RWPE2 (cell line): Measurements from ENCODE around the gene SLAIN2.
A peak's percentile ranks its signal among the peaks of the same experiment; 100 is the strongest.

Source experiments
- ATAC-seq: fragments of 200-7000 bp; cut with Tn5 transposase; 3 replicates; pipeline ENCODE4 v1.9.1; 2021; ENCODE audit warnings: low read depth
- DNase-seq: peaks from one replicate; pipeline ENCODE4 v3.0.0-alpha.2; 2020; ENCODE audit warnings: low spot score
- H3K27ac ChIP-seq: fragments of 450-650 bp; 2 replicates; pipeline ENCODE4 v1.5.1; 2017; ENCODE audit warnings: mild to moderate bottlenecking; ENCODE audit not compliant: poor library complexity, severe bottlenecking
- H3K27me3 ChIP-seq: fragments of 250-450 bp; sonication (Bioruptor Pico); 2 replicates; pipeline ENCODE4 v1.5.1; 2021; ENCODE audit warnings: mild to moderate bottlenecking, moderate library complexity; ENCODE audit not compliant: insufficient read depth, poor library complexity, severe bottlenecking
- H3K36me3 ChIP-seq: fragments of 250-450 bp; sonication (Bioruptor Pico); 2 replicates; pipeline ENCODE4 v1.5.1; 2020; ENCODE audit warnings: low read depth, mild to moderate bottlenecking, moderate library complexity
- H3K4me1 ChIP-seq: fragments of 250-450 bp; sonication (Bioruptor Pico); 2 replicates; pipeline ENCODE4 v1.5.1; 2021; ENCODE audit warnings: mild to moderate bottlenecking, moderate library complexity; ENCODE audit not compliant: insufficient read depth, poor library complexity, severe bottlenecking
- H3K4me3 ChIP-seq: fragments of 250-450 bp; sonication (Bioruptor Pico); 2 replicates; pipeline ENCODE4 v1.5.1; 2021; ENCODE audit warnings: mild to moderate bottlenecking, moderate library complexity; ENCODE audit not compliant: severe bottlenecking
- H3K9me3 ChIP-seq: fragments of 250-450 bp; sonication (Bioruptor Pico); 2 replicates; pipeline ENCODE4 v1.5.1; 2021; ENCODE audit warnings: mild to moderate bottlenecking, moderate library complexity; ENCODE audit not compliant: severe bottlenecking
- CTCF ChIP-seq: fragments of 450-650 bp; IDR thresholded peaks from one replicate; pipeline ENCODE4 v1.5.1; 2017; ENCODE audit warnings: mild to moderate bottlenecking, moderate library complexity; ENCODE audit not compliant: poor library complexity, severe bottlenecking

SLAIN2 gene

DNA sequence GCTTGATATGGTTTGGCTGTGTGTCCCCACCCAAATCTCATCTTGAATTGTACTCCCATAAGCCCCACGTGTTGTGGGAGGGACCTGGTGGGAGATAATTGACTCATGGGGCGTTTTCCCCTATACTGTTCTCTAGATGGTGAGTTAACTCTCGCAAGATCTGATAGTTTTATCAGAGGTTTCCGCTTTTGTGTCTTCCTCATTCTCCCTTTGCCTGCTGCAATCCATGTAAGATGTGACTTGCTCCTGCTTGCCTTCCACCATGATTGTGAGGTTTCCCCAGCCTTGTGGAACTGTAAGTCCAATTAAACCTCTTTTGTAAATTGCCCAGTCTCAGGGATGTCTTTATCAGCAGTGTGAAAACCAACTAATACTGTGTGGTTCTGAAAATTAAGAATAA lies 11.5 kb downstream of the SLAIN2 start:
- H3K4me3 ChIP-seq: no peak overlapping the region
- H3K27ac ChIP-seq: no peak overlapping the region
- DNase-seq: no peak
- H3K36me3 ChIP-seq: peaks cover 4% of the 10 kb centered on the region; the same call in 1 of the 2 replicates
- no peaks in the 10 kb centered on the region for H3K9me3 ChIP-seq
- no peaks in the 10 kb centered on the region for H3K27me3 ChIP-seq
- H3K4me1 ChIP-seq: no peaks in the 10 kb centered on the region
- ATAC-seq: no peak
- no peak for TF ChIP-seq CTCF

GRCh38 chr4:48356355-48356754 lies 15.0 kb downstream of the SLAIN2 start:
- H3K27ac ChIP-seq: no peak overlapping the region
- DNase-seq (no peak), ATAC-seq (no peak)
- H3K4me1 ChIP-seq: peaks cover 16% of the 10 kb centered on the region
- TF ChIP-seq CTCF: no peak
- no peaks in the 10 kb centered on the region for H3K9me3 ChIP-seq
- no peak overlapping the region for H3K4me3 ChIP-seq
- no peaks in the 10 kb centered on the region for H3K27me3 ChIP-seq
- peaks cover 4% of the 10 kb centered on the region for H3K36me3 ChIP-seq

GRCh38 chr4:48360285-48361011 lies 19.1 kb downstream of the SLAIN2 start:
- no peak for TF ChIP-seq CTCF
- Histone ChIP-seq H3K4me3 (no peak overlapping the region), H3K9me3 (no peaks in the 10 kb centered on the region), H3K4me1 (peaks cover 17% of the 10 kb centered on the region), H3K27me3 (no peaks in the 10 kb centered on the region), H3K36me3 (no peaks in the 10 kb centered on the region; the same call in 1 of the 2 replicates), H3K27ac (peak overlapping the region; percentile 65)
- ATAC-seq: peak; percentile 100
- DNase-seq: no peak

GRCh38 chr4:48361012-48361400 lies 19.7 kb downstream of the SLAIN2 start:
- H3K27ac ChIP-seq: peak overlapping the region; percentile 65
- H3K4me1 ChIP-seq: peaks cover 21% of the 10 kb centered on the region
- no peak for ATAC-seq

More at GRCh38 chr4:48361012-48361400, 19.7 kb downstream of the SLAIN2 start:
- Histone ChIP-seq H3K9me3 (no peaks in the 10 kb centered on the region), H3K36me3 (no peaks in the 10 kb centered on the region; the same call in 1 of the 2 replicates), H3K27me3 (no peaks in the 10 kb centered on the region), H3K4me3 (no peak overlapping the region)
- no peak for TF ChIP-seq CTCF
- DNase-seq: no peak
